NCI-H1417 treated with DMSO at 0.1 percent for 48 hours (cell line): ENCODE data around the gene ZRANB1.
"Not testable (repeated sequence)": the region's sequence is repeated elsewhere in the genome, so short reads cannot be mapped to it uniquely, and the experiment has no call there.

Experiments
- DNase-seq: peaks from one replicate; lab custom pipeline; 2025; lab: John Stamatoyannopoulos, UW

Gene ZRANB1

DNA sequence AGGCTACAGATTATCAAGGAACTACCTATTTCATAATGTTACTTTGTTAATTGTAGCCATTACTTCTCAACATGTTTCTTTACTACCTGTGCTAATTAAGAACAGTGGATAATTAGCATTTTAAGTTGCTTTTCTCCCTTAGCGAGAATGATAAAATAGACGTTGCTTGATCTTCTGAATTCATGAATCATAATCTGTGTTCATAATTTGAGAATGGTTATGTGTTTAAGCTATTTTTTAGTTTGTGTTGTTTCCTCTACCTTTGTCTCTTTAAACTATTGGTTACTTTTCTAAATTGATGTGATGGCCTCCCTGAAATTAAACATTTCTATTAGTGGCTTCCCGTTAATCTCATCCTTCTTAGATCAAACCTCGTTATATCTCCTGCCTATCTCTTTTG, at the start of gene ZRANB1:
Gene ZRANB1 (plus strand): TSS at position 301 of the 400 bp plus-strand sequence. CDS start 371 bp downstream, outside the sequence.
- DNase-seq = no peak

DNA sequence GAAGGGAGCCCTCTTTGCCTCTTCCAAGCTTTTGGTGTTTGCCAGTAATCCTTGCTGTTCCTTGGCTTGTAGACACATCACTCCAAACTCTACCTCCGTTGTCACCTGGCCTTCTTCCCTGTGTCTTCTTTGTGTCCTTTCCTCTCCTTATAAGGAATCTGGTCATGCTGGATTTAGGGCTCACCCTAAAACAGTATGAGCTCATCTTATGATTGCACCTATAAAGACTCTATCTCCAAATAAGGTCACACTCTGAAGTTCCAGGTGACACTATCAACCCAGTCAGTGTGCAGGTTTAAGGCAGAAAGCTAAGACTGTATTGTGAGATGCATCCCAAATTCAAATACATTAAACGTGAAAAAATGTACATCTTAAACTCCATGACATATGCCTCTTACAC, 49.0 kb upstream of the ZRANB1 start:
- DNase-seq = no peak

DNA sequence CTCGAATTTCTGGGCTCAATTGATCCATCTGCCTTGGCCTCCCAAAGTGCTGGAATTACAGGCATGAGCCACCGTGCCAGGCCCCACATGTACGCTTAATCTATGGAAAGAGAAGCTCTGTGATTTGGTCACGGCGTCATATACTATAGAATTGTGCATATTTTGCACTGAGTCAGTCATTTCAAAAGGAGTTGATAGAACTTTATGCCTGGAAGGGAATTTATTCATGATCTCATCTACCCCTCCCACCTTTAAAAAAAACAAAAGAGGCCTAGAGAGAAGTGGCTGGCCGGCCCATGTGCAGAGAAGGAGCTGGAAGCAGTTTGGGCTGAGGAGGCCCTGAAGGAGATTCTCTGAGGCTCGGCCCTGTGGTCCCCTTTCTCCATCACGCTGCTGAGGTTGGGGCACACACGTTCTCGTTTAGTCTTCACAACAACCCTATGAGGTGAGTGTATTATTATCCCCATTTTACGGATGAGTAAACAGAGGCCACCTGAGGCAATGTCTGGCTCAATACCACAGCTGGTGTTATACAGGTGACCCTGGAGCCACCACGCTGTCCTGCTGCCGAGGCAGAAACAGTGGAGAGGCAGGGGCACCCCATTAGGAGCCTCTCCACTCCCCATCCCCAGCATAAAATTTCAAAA, 47.2 kb upstream of the ZRANB1 start:
- DNase-seq = no peak

DNA sequence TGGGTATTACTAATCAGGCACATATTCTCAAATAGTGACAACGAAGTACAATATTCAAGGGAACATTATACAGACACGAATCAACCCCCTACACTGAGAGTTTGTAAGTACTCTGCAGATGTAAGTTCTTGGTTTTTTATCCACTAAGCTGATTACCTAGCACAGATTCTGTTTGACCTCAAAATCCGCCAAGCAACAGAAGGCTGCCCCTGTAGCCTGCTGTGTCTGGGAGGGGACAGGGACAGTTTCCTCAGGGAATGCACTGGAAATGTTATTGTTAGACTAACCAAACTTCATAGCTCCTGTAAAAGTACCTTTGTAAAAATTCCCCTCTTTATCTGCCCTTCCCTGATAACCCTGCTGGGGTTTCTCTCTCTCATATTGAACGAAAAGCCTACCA, 45.2 kb upstream of the ZRANB1 start:
- no peak for DNase-seq

DNA sequence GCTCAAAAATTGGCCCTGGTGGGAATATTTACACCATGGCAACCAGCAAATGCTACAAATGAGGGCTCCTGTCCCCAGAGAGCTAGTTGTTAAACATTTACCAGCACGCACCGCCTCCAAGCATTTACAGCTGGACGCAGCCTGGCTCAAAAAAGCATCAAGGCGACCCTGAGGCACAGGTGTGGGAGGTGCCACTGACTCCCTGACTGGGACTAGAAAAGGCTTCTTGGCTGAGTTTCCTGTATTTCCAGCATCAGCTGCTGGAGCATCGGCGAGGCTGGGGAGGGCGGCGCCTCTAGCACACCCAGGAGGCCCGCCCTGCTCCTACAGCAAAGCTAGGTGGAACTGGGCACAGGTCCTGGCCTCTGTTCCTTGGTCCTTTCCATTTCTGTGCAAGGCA, 43.5 kb upstream of the ZRANB1 start:
- no peak for DNase-seq

DNA sequence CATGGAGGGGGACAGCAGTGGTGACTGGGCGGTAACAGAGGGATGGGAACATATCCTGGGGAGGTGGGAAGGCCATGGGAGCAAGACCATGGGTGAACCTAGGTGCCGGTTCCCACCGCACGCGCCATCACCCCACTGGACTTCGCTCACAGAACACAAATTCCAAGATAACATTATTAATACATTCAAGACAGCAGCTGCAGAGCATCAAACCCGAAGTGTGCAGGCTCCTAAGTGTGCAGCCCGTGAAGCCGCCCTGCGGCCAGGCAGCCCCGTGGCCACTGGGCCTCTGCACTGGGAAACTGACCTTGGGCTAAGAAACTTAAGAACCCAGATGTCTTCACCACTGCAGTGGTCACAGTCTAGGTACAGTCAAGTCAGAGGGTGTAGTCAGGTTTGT, 42.8 kb upstream of the ZRANB1 start:
- no peak for DNase-seq

DNA sequence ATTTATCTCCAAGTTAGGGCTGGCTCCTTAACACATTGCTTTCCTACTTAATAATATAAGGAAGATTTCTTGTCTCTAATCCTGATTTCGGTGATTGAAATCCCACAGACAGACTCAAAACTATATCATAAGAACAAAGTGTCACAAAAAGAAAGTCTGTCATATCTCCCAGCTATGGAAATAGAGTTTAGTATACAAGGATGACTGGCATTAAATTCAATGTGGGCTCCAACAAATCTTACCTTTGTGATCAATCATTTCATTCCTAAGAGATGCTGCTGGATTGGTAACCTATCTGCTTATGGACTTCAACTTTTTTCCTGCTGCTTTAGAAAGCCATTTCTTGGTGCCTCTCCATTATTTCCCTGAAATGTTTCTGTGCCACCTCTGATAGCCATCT, 39.5 kb upstream of the ZRANB1 start:
- no peak for DNase-seq

DNA sequence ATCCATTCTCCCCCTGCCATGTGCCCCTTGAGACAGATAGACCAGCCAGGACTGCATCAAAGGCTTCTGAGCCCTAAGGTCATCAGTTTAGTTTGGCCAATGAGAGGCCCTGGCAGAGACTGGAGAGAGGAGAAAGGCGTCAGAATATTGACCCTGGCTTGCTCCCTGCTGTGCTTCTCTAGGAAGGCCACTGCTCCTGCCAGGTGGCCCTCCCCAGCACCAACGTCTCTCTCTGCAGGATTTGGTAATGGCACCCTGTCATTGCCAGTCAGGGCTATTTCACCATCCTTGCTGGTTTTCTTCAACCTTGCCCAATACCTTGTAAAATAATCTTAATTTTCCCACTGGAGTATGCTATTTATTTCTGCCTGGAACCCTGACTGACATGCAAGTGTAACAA, 38.8 kb upstream of the ZRANB1 start:
- no peak for DNase-seq

DNA sequence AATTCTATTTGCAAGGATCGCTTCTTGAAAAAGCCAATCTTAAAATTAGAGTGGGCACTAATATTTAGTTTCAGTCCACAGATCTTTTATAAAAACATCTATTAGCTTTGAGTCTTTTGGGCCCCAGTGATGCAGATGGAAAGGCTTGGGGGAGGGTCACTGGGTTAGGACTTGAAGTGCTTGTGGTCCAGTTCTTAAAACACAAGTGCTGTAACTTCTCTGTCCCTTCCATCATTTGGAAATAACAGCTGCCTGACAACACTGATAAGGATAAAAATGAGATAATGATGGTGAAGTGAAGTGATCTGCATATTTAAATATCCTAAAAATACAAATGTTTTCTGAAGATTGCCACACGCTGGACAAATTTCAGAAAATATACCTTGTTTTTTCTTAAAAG, 37.1 kb upstream of the ZRANB1 start:
- no peak for DNase-seq

DNA sequence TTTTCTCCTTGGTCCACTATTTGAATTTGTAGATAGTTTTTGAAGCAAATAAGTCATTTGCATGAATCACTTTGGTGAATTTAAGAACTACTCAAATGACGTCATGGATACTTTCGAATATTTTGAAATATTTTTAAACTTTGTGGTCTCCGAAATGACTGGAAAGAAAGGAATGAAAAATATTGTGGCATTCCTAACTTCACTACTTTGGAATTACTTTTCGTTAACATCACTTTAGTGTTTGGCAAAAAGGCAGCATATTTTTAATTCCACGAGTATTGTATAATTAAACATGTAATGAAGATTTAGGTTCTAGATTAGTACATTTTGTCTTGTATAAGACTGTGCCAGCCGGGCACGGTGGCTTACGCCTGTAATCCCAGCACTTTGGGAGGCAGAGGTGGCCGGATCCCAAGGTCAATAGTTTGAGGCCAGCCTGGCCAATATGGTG, 35.3 kb upstream of the ZRANB1 start:
- DNase-seq = no peak

DNA sequence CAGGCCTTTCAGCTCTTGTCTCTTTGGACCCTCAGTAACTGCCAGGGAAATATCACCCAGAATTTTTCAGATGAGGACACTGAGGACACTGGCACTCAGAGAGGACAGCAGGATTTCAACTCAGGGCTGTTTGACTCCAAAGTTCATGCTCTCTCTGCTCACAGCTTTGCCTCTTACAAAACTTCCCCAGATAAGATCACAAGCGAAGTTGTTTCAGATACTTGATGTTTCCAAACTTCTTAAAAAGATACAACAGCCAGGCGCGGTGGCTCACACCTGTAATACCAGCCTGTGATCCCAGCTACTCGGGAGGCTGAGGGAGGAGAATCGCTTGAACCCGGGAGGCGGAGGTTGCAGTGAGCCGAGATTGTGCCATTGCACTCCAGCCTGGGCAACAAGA, 32.4 kb upstream of the ZRANB1 start:
- DNase-seq = no peak

DNA sequence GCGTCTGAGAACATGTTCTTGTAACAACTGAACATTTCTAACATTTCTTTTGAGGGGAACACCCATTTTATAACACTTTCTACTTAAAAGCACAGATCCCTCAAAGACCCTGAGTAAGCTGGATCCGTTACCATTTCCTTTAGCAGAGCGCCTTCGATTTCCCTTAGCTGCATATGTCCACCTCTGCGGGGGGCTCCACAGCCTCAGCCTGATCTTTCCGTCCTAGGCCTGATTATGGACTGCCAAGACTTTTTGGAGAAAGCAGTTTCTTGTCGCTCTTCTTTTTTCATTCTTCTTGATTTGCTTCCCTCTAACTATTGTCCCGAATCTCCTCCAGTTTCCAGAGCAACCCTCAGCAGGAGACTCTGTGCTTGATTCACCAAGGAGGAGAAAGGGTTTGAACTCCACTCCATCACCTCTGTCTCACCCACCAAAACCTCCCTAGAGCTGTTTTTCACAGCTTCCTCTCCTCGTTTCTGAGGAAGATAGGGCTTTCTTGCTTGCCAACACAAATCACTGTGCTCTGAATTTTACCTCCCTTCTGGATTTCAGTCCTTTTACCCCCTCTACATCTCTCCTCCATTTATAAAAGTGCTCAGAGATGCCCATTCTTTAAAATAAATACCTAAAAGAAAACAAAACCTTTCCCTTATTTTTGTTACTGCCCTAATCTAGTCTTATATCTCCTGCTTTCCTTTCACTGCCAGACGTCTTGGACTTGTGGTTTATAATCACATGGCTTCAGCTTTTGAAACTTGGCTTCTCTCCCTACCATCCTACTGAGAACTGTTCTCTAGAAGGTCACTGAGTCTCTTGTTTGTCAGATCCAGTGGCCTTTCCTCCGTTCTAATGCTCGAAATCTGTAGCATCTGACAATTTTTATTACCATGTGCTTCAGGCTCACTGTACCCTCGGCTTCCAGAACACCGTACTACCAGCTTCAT, 30.5 kb upstream of the ZRANB1 start:
- no peak for DNase-seq

DNA sequence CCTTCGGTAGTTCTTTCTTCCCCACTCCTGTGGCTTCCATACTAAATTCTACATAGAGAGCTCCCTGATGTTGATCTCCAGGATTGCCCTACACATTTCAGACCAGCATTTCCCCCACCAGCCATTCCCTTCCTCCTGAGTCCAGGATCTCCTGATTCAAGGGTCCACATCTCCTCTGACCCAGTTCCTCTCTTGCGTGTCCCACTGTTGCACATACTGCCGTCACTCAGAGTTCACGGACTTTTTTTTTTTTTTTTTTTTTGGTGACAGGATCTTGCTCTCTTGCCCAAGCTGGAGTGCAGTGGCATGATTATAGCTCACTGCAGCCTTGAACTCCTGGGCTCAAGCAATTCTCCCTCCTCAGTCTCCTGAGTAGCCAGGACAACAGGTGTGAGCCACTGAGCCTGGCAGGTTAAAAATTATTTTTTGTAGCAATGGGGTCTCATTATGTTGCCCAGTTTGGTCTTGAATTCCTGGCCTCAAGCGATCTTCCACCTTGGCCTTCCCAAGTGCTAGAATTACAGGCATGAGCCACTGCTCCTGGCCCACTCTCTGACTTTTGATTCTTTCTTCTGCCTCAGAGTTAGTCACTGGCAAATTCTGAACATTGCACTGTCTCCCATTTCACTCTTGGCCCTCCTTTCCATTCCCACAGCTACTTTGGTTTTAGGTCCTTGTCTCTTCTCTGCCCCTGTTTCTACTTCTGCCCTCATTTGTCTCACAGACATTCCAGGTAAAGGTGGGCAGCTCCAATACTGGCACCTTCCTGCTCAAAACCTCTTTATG, 29.6 kb upstream of the ZRANB1 start:
- DNase-seq = no peak

DNA sequence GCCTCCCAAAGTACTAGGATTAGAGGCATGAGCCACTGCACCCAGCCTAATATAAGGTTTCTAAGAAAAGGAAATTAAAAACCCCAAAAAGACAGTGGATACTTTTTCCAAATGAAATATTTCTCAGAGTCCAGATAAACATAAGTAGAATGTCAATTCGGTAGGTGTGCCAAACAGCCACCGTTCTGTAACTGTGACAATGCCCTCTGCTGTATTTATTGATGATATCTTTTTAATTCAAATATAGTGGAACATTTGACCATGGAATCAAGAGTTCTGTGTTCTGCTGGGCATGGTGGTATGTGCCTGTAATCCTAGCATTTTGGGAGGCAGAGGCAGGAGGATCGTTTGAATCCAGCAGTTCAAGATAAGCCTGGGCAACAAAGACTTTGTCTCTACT, 28.8 kb upstream of the ZRANB1 start:
- DNase-seq = no peak

DNA sequence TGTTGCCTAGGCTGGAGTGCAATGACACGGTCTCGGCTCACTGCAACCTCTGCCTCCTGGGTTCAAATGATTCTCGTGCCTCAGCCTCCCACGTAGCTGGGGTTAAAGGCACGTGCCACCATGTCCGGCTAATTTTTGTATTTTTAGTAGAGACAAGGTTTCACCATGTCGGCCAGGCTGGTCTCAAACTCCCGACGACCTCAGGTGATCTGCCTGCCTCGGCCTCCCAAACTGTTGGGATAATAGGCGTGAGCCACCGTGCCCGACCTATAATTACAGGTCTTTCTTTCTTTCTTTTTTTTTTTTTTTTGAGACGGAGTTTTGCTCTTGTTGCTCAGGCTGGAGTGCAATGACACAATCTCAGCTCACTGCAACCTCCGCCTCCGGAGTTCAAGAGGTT, 27.5 kb upstream of the ZRANB1 start:
- DNase-seq = not testable (repeated sequence)

DNA sequence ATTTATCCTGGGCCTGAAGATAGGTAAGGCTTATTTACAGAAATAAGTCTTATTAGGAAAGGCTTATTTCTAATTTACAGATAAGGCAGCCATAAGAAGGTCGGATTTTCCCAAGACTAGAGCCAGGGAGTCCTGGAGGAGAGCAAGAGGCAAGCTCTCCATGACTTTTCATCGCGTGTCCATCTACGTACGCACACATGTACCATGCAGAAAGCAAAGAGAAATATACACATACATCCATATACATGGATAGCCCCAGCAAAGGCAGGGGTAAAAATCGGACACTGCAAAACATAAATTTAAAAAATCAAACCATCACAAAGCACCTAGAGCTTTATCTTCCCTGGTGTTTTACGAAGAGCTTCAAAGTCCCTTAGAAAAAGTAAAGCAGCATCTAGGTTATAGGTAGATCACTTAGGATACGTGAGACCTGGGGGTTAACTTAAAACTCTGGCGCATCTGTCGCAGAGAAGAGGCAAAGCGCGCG, 25.8 kb upstream of the ZRANB1 start:
- no peak for DNase-seq

DNA sequence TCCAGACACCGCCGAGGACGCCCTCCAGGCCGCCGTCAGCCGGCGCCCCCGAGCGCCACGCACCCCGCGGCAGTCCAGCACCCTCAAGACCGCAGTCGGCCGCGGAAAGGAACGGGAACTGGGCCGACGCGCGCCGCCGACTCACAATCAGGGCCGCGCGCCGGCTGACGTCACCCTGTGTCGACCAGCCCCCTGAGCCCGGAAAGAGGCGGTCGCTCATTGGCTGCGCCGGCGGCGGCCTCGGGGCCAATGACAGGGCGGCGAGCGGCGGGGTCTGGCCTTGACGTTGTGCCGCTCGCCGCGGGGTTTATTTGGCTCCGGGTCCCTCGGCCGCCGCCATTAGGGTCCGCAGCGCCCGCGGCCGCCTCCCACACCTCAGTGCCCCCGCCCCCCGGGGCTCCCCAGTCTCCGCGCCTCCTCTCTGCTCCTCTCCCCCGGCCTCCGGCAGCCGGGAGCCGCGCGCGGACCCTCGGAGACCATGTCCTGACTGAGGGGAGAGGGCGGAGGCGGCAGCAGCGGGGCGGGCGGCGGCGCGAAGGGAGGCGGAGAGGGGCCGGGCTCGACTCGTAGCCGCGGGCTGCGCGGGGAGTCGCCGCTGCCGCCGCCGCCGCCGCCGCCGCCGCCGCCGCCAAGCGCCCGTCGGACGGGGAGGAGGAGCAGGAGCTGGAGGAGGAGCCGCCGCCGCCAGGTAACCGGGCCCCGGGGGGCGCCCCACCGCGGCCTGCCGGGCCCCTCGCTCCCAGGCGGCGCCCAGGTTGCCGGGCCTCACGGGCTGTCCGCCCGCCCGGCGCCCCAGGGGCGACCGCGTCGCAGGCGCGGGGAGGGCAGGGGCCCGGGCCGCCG, 25.1 kb upstream of the ZRANB1 start:
- DNase-seq = peak; percentile 41

DNA sequence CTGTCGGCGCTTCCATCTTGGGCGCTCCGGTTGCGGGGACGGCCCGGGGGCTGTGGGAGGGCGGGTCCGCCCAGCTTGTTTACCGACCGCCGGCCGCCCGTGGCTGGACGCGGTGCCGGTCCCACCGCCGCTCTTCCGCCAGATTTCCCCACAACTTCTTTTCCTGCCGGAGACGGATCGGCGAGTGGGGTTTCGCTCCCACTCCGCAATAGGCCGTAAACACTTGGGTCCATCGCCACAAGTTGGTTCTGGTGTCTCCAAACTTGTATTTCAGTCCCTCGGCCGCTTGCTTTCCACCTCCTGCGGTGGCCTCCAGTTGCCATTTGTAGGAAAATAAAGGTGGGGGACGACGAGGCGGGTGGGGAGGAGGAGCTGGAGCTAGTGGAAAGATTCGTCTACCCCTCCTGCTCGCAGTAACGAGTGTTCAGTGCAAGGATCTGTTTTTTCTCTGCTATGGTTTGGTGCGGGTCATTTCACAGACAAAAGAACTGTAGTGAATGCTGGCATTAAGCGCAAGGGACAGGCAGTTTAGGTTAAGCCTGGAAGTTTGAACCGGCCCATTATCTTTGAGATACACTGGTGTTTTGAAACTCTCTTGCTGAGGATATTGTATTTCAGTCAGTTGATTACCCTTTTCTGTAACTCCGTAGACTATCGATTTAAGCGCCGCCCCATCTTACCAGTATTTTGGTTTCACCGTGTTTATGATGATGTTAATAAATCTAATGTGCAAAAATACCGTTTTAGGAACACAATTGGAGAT, 24.3 kb upstream of the ZRANB1 start:
- DNase-seq = no peak

DNA sequence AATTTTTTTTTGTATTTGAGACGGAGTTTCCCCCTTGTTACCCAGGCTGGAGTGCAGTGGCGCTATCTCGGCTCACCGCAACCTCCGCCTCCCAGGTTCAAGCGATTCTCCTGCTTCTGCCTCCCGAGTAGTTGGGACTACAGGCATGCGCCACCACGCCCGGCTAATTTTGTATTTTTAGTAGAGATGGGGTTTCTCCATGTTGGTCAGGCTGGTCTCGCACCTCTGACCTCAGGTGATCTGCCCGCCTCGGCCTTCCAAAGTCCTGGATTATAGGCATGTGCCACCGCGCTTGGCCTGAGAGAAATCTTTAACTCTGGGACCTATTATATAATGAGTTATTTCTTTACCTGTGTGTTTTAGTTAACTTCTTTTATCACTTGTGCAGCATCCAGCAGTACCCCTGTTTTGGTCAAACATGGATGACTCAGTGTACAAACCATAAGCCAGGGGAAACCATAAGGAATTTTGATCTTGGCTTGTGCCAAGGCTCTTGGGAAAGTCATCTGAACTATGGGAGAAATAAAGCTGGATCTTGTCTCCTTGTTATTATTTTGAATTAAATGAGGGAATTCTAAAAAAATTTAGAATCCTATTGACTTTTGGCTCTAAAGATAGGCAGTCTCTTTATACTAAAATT, 23.6 kb upstream of the ZRANB1 start:
- no peak for DNase-seq

DNA sequence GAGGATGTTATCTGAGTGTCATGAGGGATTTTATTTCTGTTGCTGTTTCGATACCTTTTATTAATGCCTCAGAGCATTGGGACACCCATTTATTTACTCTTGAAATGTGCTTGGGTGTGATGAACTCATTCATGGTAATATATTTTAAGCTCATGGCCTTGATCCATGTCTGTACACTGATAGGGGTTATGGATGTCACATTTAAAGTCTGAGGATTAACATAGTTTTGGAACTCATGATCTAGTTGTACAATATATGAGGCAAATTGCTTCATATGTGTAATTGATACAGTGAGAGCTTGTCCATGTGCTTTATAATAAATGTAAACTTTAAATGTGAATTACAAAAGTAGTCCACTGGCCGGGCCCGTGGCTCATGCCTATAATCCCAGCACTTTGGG, 23.0 kb upstream of the ZRANB1 start:
- no peak for DNase-seq
